ENCODE data around the gene TYSND1. TPM values are rescaled to one million over a fixed set of nuclear protein-coding genes. Genes with fewer than 3 reads are reported as not detected.
A peak's percentile ranks its signal among the peaks of the same experiment; 100 is the strongest.

The TYSND1 gene
- total RNA-seq, 1 experiment from 2014 or later, result 23.6 TPM

DNA sequence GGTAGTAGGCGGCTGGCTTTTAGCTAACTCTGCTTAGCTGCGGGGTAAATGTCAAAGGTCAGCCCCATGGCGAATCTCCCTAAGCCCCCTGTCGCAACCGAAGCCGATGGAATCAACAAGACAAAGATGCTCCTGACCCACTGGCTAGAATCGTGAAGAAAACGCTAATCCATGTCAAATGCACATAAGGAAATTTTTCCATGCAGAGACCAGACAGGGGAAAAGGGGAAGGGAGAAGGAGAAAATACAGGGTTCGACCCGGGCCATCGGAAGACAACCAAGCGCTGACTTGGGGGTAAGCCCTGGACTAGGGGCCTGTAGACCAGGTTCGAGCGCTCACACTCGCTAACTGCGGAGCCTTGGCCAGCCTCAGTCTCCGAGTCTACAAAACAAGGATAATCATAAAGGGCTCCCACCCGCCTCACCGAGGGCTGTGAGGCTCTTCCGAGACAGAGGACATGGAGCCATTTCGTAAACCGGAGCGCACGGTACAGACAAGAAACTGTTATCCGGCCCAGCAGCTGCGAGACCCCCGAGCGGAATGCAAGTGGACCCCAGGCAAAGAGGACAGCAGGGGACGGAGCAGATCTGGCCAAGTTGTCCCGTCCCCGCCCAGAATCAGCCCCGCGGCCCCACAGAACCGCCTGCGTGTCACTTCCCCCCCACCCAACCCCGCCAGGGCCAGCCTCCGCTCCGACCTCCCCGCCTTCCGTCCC is 23.3 kb upstream of the TYSND1 start:
- H3K4me2 ChIP-seq (ENCODE audit: low read depth, low read length, poor library complexity, severe bottlenecking), result peak overlapping the region; percentile 88
- peaks cover 58% of the 10 kb centered on the region for H3K79me2 ChIP-seq (ENCODE audit: low read length)
- no peak overlapping the region; the same call in 1 of the 2 replicates for H3K27ac ChIP-seq (ENCODE audit: low read length)
- H4K20me1 ChIP-seq (ENCODE audit: insufficient read depth, low read depth, low read length), result peaks cover 29% of the 10 kb centered on the region
- peak overlapping the region; percentile 96 for H3K9ac ChIP-seq (ENCODE audit: low read length)
- no peak overlapping the region for H2AFZ ChIP-seq (ENCODE audit: low read length)
- H3K4me3 ChIP-seq (ENCODE audit: low read length), result peak overlapping the region; percentile 86
- H3K36me3 ChIP-seq (ENCODE audit: insufficient read depth, low read length), result peaks cover 19% of the 10 kb centered on the region
- H3K4me1 ChIP-seq (ENCODE audit: low read length), result peaks cover 59% of the 10 kb centered on the region
- no peaks in the 10 kb centered on the region for H3K9me3 ChIP-seq (ENCODE audit: low read length)
- H3K27me3 ChIP-seq (ENCODE audit: low read length), result no peaks in the 10 kb centered on the region
- DNase-seq, result no peak
- H3K9me2 ChIP-seq (replicated peaks; ENCODE audit: insufficient read depth, low read length), result no peaks in the 10 kb centered on the region

DNA sequence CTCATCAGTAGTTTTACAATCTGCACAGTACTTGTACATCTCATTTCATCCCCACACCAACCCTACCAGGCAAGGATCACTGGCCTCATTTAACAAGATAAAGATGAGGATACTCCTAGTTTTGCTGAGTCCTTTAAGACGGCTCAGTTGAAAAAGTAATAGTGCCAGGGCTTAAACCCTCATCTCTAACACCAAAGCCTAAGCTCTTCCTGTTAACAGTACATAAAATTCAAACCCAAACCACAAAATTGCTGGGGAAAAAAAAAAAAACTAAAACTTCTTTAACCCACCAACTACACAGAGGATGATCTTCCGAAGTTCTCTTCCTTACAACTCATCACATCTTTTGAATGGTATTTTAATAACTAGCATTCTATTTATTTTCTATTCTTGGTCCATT is 22.5 kb upstream of the TYSND1 start:
- H3K27me3 ChIP-seq (ENCODE audit: low read length), result no peaks in the 10 kb centered on the region
- peak overlapping the region; percentile 96 for H3K9ac ChIP-seq (ENCODE audit: low read length)
- H3K4me3 ChIP-seq (ENCODE audit: low read length), result peak overlapping the region; percentile 86
- peaks cover 59% of the 10 kb centered on the region for H3K4me1 ChIP-seq (ENCODE audit: low read length)
- peaks cover 66% of the 10 kb centered on the region for H3K79me2 ChIP-seq (ENCODE audit: low read length)
- H3K9me3 ChIP-seq (ENCODE audit: low read length), result no peaks in the 10 kb centered on the region
- peaks cover 34% of the 10 kb centered on the region for H4K20me1 ChIP-seq (ENCODE audit: insufficient read depth, low read depth, low read length)
- peak overlapping the region; percentile 88 for H3K4me2 ChIP-seq (ENCODE audit: low read depth, low read length, poor library complexity, severe bottlenecking)
- no peak for DNase-seq
- peaks cover 22% of the 10 kb centered on the region for H3K36me3 ChIP-seq (ENCODE audit: insufficient read depth, low read length)
- no peaks in the 10 kb centered on the region for H3K9me2 ChIP-seq (replicated peaks; ENCODE audit: insufficient read depth, low read length)
- H3K27ac ChIP-seq (ENCODE audit: low read length), result no peak overlapping the region; the same call in 1 of the 2 replicates
- no peak overlapping the region for H2AFZ ChIP-seq (ENCODE audit: low read length)

DNA sequence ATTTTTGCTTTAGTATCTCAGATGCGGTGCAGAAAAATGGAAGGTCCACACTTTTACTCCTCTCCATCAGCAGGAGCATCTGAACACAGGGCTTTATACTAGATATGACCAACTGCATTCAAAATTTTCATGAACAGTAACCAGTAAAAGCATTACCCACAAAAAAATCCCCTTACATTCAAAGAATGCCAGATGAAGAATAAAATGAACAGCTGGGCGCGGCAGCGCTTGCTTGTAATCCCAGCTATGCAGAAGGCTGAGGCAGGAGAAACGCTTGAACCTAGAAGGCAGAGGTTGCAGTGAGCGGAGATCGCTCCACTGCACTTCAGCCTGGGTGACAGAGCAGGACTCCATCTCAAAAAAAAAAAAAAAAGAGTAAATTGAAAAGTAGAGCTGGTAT is 20.7 kb upstream of the TYSND1 start:
- peaks cover 33% of the 10 kb centered on the region for H3K36me3 ChIP-seq (ENCODE audit: insufficient read depth, low read length)
- peaks cover 71% of the 10 kb centered on the region for H3K4me1 ChIP-seq (ENCODE audit: low read length)
- peak overlapping the region; percentile 88 for H3K4me2 ChIP-seq (ENCODE audit: low read depth, low read length, poor library complexity, severe bottlenecking)
- no peaks in the 10 kb centered on the region for H3K27me3 ChIP-seq (ENCODE audit: low read length)
- peaks cover 82% of the 10 kb centered on the region for H3K79me2 ChIP-seq (ENCODE audit: low read length)
- no peak for DNase-seq
- H3K9me2 ChIP-seq (replicated peaks; ENCODE audit: insufficient read depth, low read length), result no peaks in the 10 kb centered on the region
- peaks cover 43% of the 10 kb centered on the region for H4K20me1 ChIP-seq (ENCODE audit: insufficient read depth, low read depth, low read length)
- H3K27ac ChIP-seq (ENCODE audit: low read length), result peak overlapping the region; percentile 28; the same call in 1 of the 2 replicates
- H2AFZ ChIP-seq (ENCODE audit: low read length), result no peak overlapping the region
- H3K9me3 ChIP-seq (ENCODE audit: low read length), result no peaks in the 10 kb centered on the region
- no peak overlapping the region for H3K9ac ChIP-seq (ENCODE audit: low read length)
- no peak overlapping the region for H3K4me3 ChIP-seq (ENCODE audit: low read length)

DNA sequence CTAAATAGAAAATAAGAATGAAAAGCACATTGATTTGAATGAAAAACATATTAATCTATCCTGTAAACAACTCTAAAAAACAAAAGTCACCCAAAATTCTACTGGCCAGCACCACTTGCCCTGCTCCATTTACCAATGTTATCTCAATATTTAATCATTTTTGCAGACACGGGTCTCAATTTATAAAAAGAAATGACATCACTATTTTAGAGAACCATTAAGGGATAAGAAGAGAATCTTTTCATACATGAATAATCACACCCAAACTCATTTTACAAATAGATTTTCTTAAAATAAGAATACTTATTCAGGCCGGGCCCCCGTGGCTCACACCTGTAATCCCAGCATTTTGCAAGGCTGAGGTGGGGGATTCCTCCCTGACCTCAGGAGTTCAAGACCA is 19.9 kb upstream of the TYSND1 start:
- peaks cover 49% of the 10 kb centered on the region for H4K20me1 ChIP-seq (ENCODE audit: insufficient read depth, low read depth, low read length)
- no peak overlapping the region for H2AFZ ChIP-seq (ENCODE audit: low read length)
- no peaks in the 10 kb centered on the region for H3K27me3 ChIP-seq (ENCODE audit: low read length)
- H3K27ac ChIP-seq (ENCODE audit: low read length), result peak overlapping the region; percentile 28; the same call in 1 of the 2 replicates
- no peak overlapping the region for H3K4me3 ChIP-seq (ENCODE audit: low read length)
- peak overlapping the region; percentile 88 for H3K4me2 ChIP-seq (ENCODE audit: low read depth, low read length, poor library complexity, severe bottlenecking)
- H3K79me2 ChIP-seq (ENCODE audit: low read length), result peaks cover 90% of the 10 kb centered on the region
- peaks cover 68% of the 10 kb centered on the region for H3K4me1 ChIP-seq (ENCODE audit: low read length)
- H3K9ac ChIP-seq (ENCODE audit: low read length), result no peak overlapping the region
- H3K9me3 ChIP-seq (ENCODE audit: low read length), result no peaks in the 10 kb centered on the region
- H3K9me2 ChIP-seq (replicated peaks; ENCODE audit: insufficient read depth, low read length), result no peaks in the 10 kb centered on the region
- H3K36me3 ChIP-seq (ENCODE audit: insufficient read depth, low read length), result peaks cover 40% of the 10 kb centered on the region
- no peak for DNase-seq

DNA sequence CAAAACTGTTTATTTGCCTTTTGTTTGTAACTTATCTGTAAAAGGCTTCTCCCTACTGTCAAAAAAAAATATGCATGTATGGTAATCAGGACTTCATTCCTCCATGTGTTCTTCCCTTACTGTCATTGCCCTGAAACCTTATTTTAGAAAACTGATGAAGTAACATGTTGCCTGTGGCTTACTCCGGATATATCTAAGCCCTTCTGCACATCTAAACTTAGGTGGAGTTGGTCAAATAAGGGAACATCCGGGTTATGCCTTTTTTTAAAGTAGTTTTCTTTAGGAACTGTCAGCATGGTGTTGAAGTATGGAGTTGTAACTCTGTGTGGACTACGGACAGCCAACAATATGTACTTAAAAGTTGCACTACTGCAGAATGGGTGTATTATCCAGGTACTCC is 17.7 kb upstream of the TYSND1 start:
- H3K4me2 ChIP-seq (ENCODE audit: low read depth, low read length, poor library complexity, severe bottlenecking), result no peak overlapping the region
- no peak for DNase-seq
- H3K27ac ChIP-seq (ENCODE audit: low read length), result no peak overlapping the region
- H3K36me3 ChIP-seq (ENCODE audit: insufficient read depth, low read length), result peaks cover 59% of the 10 kb centered on the region
- H3K4me1 ChIP-seq (ENCODE audit: low read length), result peaks cover 60% of the 10 kb centered on the region
- peaks cover 42% of the 10 kb centered on the region for H4K20me1 ChIP-seq (ENCODE audit: insufficient read depth, low read depth, low read length)
- H3K9me2 ChIP-seq (replicated peaks; ENCODE audit: insufficient read depth, low read length), result no peaks in the 10 kb centered on the region
- no peak overlapping the region for H3K9ac ChIP-seq (ENCODE audit: low read length)
- H3K4me3 ChIP-seq (ENCODE audit: low read length), result no peak overlapping the region
- H3K79me2 ChIP-seq (ENCODE audit: low read length), result peaks cover 96% of the 10 kb centered on the region
- no peaks in the 10 kb centered on the region for H3K9me3 ChIP-seq (ENCODE audit: low read length)
- no peaks in the 10 kb centered on the region for H3K27me3 ChIP-seq (ENCODE audit: low read length)
- no peak overlapping the region for H2AFZ ChIP-seq (ENCODE audit: low read length)

DNA sequence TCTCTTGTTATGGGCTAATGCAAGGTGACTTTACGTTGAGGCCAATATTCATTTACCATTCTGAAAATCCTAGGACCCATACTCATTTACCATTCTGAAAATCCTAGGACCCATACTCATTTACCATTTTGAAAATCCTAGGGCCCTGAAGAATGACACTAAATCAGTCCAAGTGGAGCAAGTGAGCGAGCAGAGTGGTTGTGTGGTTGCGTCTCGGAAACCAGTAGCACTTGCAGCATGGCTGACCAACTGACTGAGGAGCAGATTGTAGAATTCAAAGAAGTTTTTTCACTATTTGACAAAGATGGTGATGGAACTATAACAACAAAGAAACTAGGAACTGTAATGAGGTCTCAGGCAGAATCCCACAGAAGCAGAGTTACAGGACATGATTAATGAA is 16.9 kb upstream of the TYSND1 start:
- Histone ChIP-seq H3K27me3 (ENCODE audit: low read length) (no peaks in the 10 kb centered on the region), H3K27ac (ENCODE audit: low read length) (no peak overlapping the region), H3K4me3 (ENCODE audit: low read length) (no peak overlapping the region), H2AFZ (ENCODE audit: low read length) (no peak overlapping the region), H4K20me1 (ENCODE audit: insufficient read depth, low read depth, low read length) (peaks cover 34% of the 10 kb centered on the region), H3K4me1 (ENCODE audit: low read length) (peaks cover 53% of the 10 kb centered on the region), H3K4me2 (ENCODE audit: low read depth, low read length, poor library complexity, severe bottlenecking) (no peak overlapping the region), H3K9me2 (replicated peaks; ENCODE audit: insufficient read depth, low read length) (no peaks in the 10 kb centered on the region), H3K36me3 (ENCODE audit: insufficient read depth, low read length) (peaks cover 64% of the 10 kb centered on the region), H3K9ac (ENCODE audit: low read length) (no peak overlapping the region), H3K9me3 (ENCODE audit: low read length) (no peaks in the 10 kb centered on the region), H3K79me2 (ENCODE audit: low read length) (peaks cover 92% of the 10 kb centered on the region)
- DNase-seq, result no peak

DNA sequence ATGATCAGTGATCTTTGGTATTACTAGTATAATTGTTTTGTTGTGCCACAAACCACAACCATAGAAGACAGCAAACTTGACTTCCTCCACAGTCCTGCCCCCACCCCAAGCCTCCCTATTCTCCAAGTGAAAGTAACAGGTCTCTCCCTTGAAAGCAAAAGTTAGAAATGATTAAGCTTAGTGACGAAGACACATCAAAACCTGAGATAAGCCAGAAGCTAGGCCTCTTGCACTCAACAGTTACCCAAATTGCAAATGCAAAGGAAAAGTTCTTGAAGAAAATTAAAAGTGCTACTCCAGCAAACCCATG is 16.3 kb upstream of the TYSND1 start:
- Histone ChIP-seq H3K27me3 (ENCODE audit: low read length) (no peaks in the 10 kb centered on the region), H2AFZ (ENCODE audit: low read length) (no peak overlapping the region), H3K4me1 (ENCODE audit: low read length) (peaks cover 47% of the 10 kb centered on the region), H3K9me2 (replicated peaks; ENCODE audit: insufficient read depth, low read length) (no peaks in the 10 kb centered on the region), H3K9ac (ENCODE audit: low read length) (no peak overlapping the region), H3K27ac (ENCODE audit: low read length) (no peak overlapping the region; the same call in 1 of the 2 replicates), H3K79me2 (ENCODE audit: low read length) (peaks cover 92% of the 10 kb centered on the region), H3K9me3 (ENCODE audit: low read length) (no peaks in the 10 kb centered on the region), H3K4me3 (ENCODE audit: low read length) (no peak overlapping the region), H4K20me1 (ENCODE audit: insufficient read depth, low read depth, low read length) (peaks cover 28% of the 10 kb centered on the region), H3K36me3 (ENCODE audit: insufficient read depth, low read length) (peaks cover 70% of the 10 kb centered on the region), H3K4me2 (ENCODE audit: low read depth, low read length, poor library complexity, severe bottlenecking) (no peak overlapping the region)
- no peak for DNase-seq

DNA sequence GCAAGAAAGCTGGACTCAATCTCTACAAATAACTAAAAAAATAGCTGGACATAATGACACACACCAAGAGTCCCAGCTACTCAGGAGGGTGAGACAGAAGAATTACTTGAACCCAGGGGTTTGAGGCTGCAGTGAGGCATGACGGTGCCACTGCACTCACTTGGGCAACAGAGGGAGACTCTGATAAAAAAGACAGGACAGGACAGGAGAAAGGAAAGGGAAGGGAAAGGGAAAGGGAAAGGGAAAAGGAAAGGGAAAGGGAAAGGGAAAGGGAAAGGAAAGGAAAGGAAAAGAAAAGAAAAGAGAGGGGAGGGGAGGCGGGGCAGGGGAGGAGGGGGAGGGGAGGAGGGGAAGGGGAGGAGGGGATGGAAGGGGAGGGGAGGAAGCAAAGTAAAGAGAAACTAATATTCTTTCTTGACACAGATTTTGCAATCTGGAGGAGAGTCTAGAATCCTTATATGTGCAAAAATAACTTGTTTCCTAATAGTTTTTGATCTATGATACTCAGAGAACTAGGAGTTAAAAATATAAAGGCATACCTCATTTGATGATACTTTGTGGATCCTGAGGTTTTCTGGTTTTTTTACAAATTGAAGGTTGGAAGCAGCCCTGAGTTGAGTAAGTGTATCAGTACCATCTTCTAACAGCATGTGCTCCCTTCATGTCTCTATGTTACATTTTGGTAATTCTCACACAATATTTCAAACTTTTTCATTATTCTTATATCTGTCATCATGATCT is 15.8 kb upstream of the TYSND1 start:
- peaks cover 92% of the 10 kb centered on the region for H3K79me2 ChIP-seq (ENCODE audit: low read length)
- no peaks in the 10 kb centered on the region for H3K9me3 ChIP-seq (ENCODE audit: low read length)
- H3K27ac ChIP-seq (ENCODE audit: low read length), result no peak overlapping the region; the same call in 1 of the 2 replicates
- H3K4me1 ChIP-seq (ENCODE audit: low read length), result peaks cover 42% of the 10 kb centered on the region
- no peaks in the 10 kb centered on the region for H3K27me3 ChIP-seq (ENCODE audit: low read length)
- DNase-seq, result no peak
- H2AFZ ChIP-seq (ENCODE audit: low read length), result no peak overlapping the region
- H3K9ac ChIP-seq (ENCODE audit: low read length), result no peak overlapping the region
- no peak overlapping the region for H3K4me2 ChIP-seq (ENCODE audit: low read depth, low read length, poor library complexity, severe bottlenecking)
- peaks cover 75% of the 10 kb centered on the region for H3K36me3 ChIP-seq (ENCODE audit: insufficient read depth, low read length)
- H4K20me1 ChIP-seq (ENCODE audit: insufficient read depth, low read depth, low read length), result peaks cover 27% of the 10 kb centered on the region
- H3K4me3 ChIP-seq (ENCODE audit: low read length), result no peak overlapping the region
- H3K9me2 ChIP-seq (replicated peaks; ENCODE audit: insufficient read depth, low read length), result no peaks in the 10 kb centered on the region
